ENCODE results near the gene IGSF23. TPM values are rescaled to one million over a fixed set of nuclear protein-coding genes. Genes with fewer than 3 reads are reported as not detected.

IGSF23 gene
- total RNA-seq, 6 experiments from 2014 or later, result 4.4 to 15.2 (median 9.0) TPM

DNA sequence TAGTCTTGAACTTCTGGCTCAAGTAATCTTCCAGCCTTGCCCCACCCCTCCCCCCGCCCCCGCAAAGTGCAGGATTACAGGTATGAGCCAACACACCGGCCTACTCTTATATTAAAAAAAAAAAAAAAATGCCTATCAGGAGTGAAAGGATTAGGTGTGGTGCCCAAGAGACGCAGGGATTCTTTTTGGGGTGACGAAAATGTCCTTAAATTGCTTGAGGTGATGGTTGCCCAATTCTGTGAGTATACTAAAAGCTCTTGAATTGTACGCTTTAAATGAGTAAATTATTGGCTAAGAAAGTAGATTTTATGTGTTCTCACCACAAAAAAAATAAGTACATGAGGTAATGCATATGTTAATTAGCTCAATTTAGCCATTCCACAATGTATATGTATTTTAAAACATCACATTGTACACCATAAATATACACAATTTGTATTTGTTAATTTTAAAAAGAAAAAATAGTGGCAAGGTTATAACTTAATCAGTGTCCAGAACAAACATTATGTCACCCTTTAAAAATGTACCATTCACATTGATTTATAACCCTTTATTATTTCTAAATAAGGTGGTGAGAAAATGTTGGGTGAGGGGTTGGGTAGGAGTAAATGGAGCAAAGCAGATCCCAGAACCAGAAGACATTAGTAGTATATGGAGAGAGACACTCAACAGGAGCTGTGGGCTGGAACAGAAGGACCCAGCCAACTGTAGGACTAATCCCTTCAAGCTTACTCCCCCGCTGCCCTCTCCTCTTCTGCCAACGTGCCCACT lies 3.9 kb downstream of the IGSF23 start:
- Histone ChIP-seq H3K27ac (peak overlapping the region; percentile 47 to 94 (median 90)), H3K4me1 (peaks cover 0 to 57% (median 19%) of the 10 kb centered on the region in 4 donors), H3K36me3 (no peaks in the 10 kb centered on the region), H3K4me3 (no peak overlapping the region), H3K9me3 (no peaks in the 10 kb centered on the region), H3K27me3 (no peaks in the 10 kb centered on the region)
- ATAC-seq (no peak), DNase-seq (no peak)
- TF ChIP-seq, protein P1, sequence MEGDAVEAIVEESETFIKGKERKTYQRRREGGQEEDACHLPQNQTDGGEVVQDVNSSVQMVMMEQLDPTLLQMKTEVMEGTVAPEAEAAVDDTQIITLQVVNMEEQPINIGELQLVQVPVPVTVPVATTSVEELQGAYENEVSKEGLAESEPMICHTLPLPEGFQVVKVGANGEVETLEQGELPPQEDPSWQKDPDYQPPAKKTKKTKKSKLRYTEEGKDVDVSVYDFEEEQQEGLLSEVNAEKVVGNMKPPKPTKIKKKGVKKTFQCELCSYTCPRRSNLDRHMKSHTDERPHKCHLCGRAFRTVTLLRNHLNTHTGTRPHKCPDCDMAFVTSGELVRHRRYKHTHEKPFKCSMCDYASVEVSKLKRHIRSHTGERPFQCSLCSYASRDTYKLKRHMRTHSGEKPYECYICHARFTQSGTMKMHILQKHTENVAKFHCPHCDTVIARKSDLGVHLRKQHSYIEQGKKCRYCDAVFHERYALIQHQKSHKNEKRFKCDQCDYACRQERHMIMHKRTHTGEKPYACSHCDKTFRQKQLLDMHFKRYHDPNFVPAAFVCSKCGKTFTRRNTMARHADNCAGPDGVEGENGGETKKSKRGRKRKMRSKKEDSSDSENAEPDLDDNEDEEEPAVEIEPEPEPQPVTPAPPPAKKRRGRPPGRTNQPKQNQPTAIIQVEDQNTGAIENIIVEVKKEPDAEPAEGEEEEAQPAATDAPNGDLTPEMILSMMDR (IDR thresholded peaks at IDR 0.05), result no peak
- no peak for TF ChIP-seq POLR2A (IDR thresholded peaks at IDR 0.05)
- 38% methylated on average over 7 of the region's 8 CpGs for WGBS (ENCODE audit: insufficient coverage, low coverage, low lambda C conversion rate, missing lambda C conversion rate)
- intact Hi-C loops (cut with DNase I), result no loop called here

DNA sequence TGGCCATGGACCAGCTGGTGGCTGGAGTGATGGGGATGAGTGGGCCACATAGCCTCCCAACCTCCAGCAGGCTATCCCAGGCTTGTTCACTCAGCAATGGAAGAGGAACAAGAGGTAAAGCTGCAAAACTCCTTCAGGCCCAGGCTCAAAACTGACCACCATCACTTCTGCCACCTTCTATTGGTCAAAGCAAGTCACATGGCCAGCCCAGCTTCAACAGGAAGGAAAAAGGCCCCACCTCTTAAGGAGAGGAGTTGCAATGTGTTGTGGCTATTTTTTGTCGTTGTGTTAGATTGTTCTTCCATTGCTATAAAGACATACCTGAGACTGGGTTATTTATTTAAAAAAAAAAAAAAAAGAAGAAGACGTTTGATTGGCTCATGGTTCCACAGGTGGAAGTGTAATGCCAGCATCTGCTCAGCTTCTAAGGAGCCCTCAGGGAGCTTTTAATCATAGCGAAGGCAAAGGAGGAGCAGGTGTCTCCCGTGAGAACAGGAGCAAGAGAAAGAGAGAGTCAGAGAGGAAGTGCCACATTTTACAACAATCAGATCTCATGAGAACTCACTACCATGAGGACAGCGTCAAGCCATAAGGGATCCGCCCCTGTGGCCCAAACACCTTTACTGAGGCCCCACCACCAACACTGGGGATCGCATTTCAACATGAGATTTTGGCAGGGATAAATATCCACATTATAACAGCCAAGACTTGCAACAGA lies 5.4 kb downstream of the IGSF23 start:
- ATAC-seq (no peak), DNase-seq (no peak)
- WGBS (ENCODE audit: insufficient coverage, low coverage, low lambda C conversion rate, missing lambda C conversion rate), result 50% methylated on average over 4 of the region's 7 CpGs
- Histone ChIP-seq H3K4me1 (peaks cover 0 to 47% (median 15%) of the 10 kb centered on the region in 4 donors), H3K36me3 (no peaks in the 10 kb centered on the region), H3K27me3 (no peaks in the 10 kb centered on the region), H3K27ac (peak overlapping the region in 2 of 3 donors; percentile 90 to 94), H3K4me3 (no peak overlapping the region), H3K9me3 (no peaks in the 10 kb centered on the region)
- intact Hi-C loops (cut with DNase I), result no loop called here
- TF ChIP-seq, protein P1 (IDR thresholded peaks at IDR 0.05), result no peak
- no peak for TF ChIP-seq POLR2A (IDR thresholded peaks at IDR 0.05)

DNA sequence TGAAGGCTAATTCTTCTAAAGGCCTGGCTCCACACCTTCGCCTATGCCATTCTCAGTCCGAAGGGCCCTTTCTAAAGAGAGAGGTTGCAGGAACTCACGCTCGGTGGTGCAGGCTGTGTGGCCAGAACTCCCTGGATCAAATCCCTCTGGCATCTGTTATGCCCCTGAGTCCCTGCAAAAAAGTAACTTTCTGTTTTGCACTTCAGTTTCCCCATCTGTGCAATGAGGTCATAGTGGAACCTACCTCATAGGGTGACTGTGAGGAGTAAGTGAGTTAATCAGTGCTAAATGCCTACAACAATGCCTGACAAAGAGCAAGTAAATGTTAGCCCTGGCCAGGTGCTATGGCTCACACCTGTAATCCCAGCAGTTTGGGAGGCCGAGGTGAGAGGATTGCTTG lies 7.3 kb downstream of the IGSF23 start:
- intact Hi-C loops (cut with DNase I), result no loop called here
- Histone ChIP-seq H3K27me3 (no peaks in the 10 kb centered on the region), H3K4me3 (no peak overlapping the region), H3K36me3 (peaks cover 0 to 4% (median 0%) of the 10 kb centered on the region in 4 donors), H3K27ac (peak overlapping the region; percentile 75 to 90 (median 76)), H3K4me1 (peaks cover 0 to 43% (median 15%) of the 10 kb centered on the region in 4 donors), H3K9me3 (no peaks in the 10 kb centered on the region)
- DNase-seq (peak in 1 of 3 donors; percentile 69), ATAC-seq (peak; percentile 4 to 70 (median 62))
- whole genome bisulfite sequencing (ENCODE audit: insufficient coverage, low coverage, low lambda C conversion rate, missing lambda C conversion rate), result 60% methylated on average over 1 of the region's 5 CpGs
- TF ChIP-seq, protein P1 (IDR thresholded peaks at IDR 0.05), result no peak
- TF ChIP-seq POLR2A (IDR thresholded peaks at IDR 0.05), result no peak

DNA sequence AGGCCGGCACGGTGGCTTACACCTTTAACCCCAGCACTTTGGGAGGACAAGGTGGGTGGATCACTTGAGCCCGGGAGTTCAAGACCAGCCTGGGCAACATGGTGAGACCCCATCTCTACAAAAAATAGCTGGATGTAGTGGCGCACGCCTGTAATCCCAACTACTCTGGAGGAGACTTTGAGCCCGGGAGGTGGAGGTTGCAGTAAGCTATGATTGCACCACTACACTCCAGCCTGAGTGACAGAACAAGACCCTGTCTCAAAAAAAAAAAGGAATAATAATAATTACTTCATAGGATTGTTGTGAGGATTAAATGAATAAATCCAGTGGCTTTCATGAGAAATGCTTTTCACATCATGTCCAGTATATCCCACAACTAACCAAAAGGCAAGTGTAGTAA lies 8.0 kb downstream of the IGSF23 start:
- peaks cover 0 to 46% (median 15%) of the 10 kb centered on the region in 4 donors for H3K4me1 ChIP-seq
- ATAC-seq (no peak), DNase-seq (no peak)
- H3K9me3 ChIP-seq, result no peaks in the 10 kb centered on the region
- H3K36me3 ChIP-seq, result peaks cover 0 to 4% (median 0%) of the 10 kb centered on the region in 4 donors
- WGBS (ENCODE audit: insufficient coverage, low coverage, low lambda C conversion rate, missing lambda C conversion rate), result 62% methylated on average over 4 of the region's 6 CpGs
- TF ChIP-seq POLR2A (IDR thresholded peaks at IDR 0.05), result no peak
- TF ChIP-seq, protein P1 (IDR thresholded peaks at IDR 0.05), result no peak
- H3K4me3 ChIP-seq, result no peak overlapping the region
- H3K27ac ChIP-seq, result peak overlapping the region; percentile 22 to 90 (median 76)
- intact Hi-C loops (cut with DNase I), result no loop called here
- no peaks in the 10 kb centered on the region for H3K27me3 ChIP-seq
